B cell (primary cell): ENCODE measurements around the gene ANKRD28. TPM values are rescaled to one million over a fixed set of nuclear protein-coding genes. Genes with fewer than 3 reads are reported as not detected.

Source experiments
- ATAC-seq: fragments of 200-7000 bp; cut with Tn5 transposase; one replicate; pipeline ENCODE4 v1.10.0; 2021; ENCODE audit warnings: low read depth, mild to moderate bottlenecking, moderate number of reproducible peaks, moderate library complexity
- CTCF ChIA-PET: fragments of 350-600 bp; sonication (Branson Sonifier 250); formaldehyde crosslinking; loops from one replicate; lab custom pipeline; 2021; ENCODE audit warnings: antibody characterized with exemption, inconsistent platforms; lab: Charles Lee
- POLR2A ChIA-PET: fragments of 350-600 bp; sonication (Branson Sonifier 250); formaldehyde crosslinking; loops from one replicate; lab custom pipeline; 2021; ENCODE audit warnings: antibody characterized with exemption; lab: Charles Lee
- DNase-seq: peaks from one replicate; pipeline ENCODE4 v3.0.0; 2013
- H2AFZ ChIP-seq: 2 replicates; pipeline ENCODE4 v1.6.1; 2012; ENCODE audit warnings: mild to moderate bottlenecking, low read depth, low read length; ENCODE audit not compliant: insufficient read depth, poor library complexity, severe bottlenecking
- H3K27ac ChIP-seq, 2 donors: 1 replicate in 1 of 2; 2 replicates in 1 of 2; pipeline ENCODE4 v1.5.1; 2012 to 2013; ENCODE audit warnings: low read length in 2 of 2, mild to moderate bottlenecking in 2 of 2, moderate library complexity in 1 of 2
- H3K27me3 ChIP-seq, 4 experiments: fragments of 200-600 bp in 1 of 4; sonication (generic) in 1 of 4; replicated peaks in 1 of 4; 1 replicate in 2 of 4; 2 replicates in 2 of 4; pipeline versions ENCODE4 v1.6.1 to v1.7.0; 2013 to 2016; ENCODE audit warnings: low read length in 3 of 4, mild to moderate bottlenecking in 2 of 4, mixed read lengths in 1 of 4, moderate library complexity in 1 of 4; ENCODE audit not compliant: insufficient read depth in 4 of 4, control insufficient read depth in 3 of 4; ENCODE audit errors: control extremely low read depth in 1 of 4
- H3K36me3 ChIP-seq, 2 experiments: replicated peaks in 1 of 2; 1 replicate in 1 of 2; 2 replicates in 1 of 2; pipeline versions ENCODE4 v1.6.1 to v1.7.1; 2013; ENCODE audit warnings: low read length in 1 of 2; ENCODE audit not compliant: insufficient read depth in 2 of 2, control insufficient read depth in 1 of 2; ENCODE audit errors: control extremely low read depth in 1 of 2, extremely low read depth in 1 of 2
- H3K4me1 ChIP-seq, 2 donors: fragments of 200-600 bp in 1 of 2; sonication (generic) in 1 of 2; 1 replicate in 1 of 2; 2 replicates in 1 of 2; pipeline versions ENCODE4 v1.5.1 to v1.6.1; 2013 to 2017; ENCODE audit warnings: low read length in 2 of 2; ENCODE audit not compliant: control insufficient read depth in 2 of 2, insufficient read depth in 2 of 2
- H3K4me2 ChIP-seq: replicated peaks from 2 replicates; pipeline ENCODE3; 2012; ENCODE audit warnings: mild to moderate bottlenecking, low read depth, low read length; ENCODE audit not compliant: poor library complexity, severe bottlenecking
- H3K4me3 ChIP-seq, 5 experiments: fragments of 200-600 bp in 1 of 5; sonication (generic) in 1 of 5; 1 replicate in 3 of 5; 2 replicates in 2 of 5; pipeline versions ENCODE4 v1.5.1 to v1.7.0; 2011 to 2016; ENCODE audit warnings: low read length in 4 of 5, mild to moderate bottlenecking in 4 of 5, low read depth in 2 of 5, control low read depth in 1 of 5, moderate library complexity in 1 of 5; ENCODE audit not compliant: insufficient read depth in 1 of 5; ENCODE audit errors: control extremely low read depth in 1 of 5, extremely low read depth in 1 of 5
- H3K79me2 ChIP-seq: fragments of 200-600 bp; sonication (generic); one replicate; pipeline ENCODE4 v1.6.0; 2016; ENCODE audit warnings: low read length; ENCODE audit not compliant: control insufficient read depth, insufficient read depth
- H3K9ac ChIP-seq: fragments of 200-600 bp; sonication (generic); 2 replicates; pipeline ENCODE4 v1.6.1; 2017; ENCODE audit warnings: mild to moderate bottlenecking, low read length, moderate library complexity
- H3K9me3 ChIP-seq, 3 donors: one replicate each; pipeline versions ENCODE4 v1.6.1 to v1.7.1; 2013; ENCODE audit warnings: low read length in 2 of 3; ENCODE audit not compliant: control insufficient read depth in 2 of 3, insufficient read depth in 1 of 3; ENCODE audit errors: control extremely low read depth in 1 of 3
- H4K20me1 ChIP-seq: 2 replicates; pipeline ENCODE4 v1.6.0; 2012; ENCODE audit warnings: mild to moderate bottlenecking, low read length; ENCODE audit not compliant: insufficient read depth, control insufficient read depth, poor library complexity, severe bottlenecking
- H3K27ac Mint-ChIP-seq: one replicate; pipeline ENCODE4 v1.8.0; 2021; ENCODE audit warnings: mixed read lengths
- H3K27me3 Mint-ChIP-seq: one replicate; pipeline ENCODE4 v1.8.0; 2021; ENCODE audit warnings: mixed read lengths
- H3K4me1 Mint-ChIP-seq: one replicate; pipeline ENCODE4 v1.8.0; 2021; ENCODE audit warnings: mixed read lengths
- H3K4me3 Mint-ChIP-seq: one replicate; pipeline ENCODE4 v1.8.0; 2021; ENCODE audit warnings: mixed read lengths
- H3K9me3 Mint-ChIP-seq: one replicate; pipeline ENCODE4 v1.8.0; 2022; ENCODE audit warnings: mixed read lengths; ENCODE audit not compliant: insufficient read depth
- EZH2 ChIP-seq: IDR thresholded peaks from 2 replicates; pipeline ENCODE4 v1.6.1; 2012; ENCODE audit warnings: borderline replicate concordance, low read depth, mild to moderate bottlenecking, moderate library complexity, low read length; ENCODE audit not compliant: insufficient read depth, poor library complexity, severe bottlenecking
- WGBS: methylation state at CpG from one replicate; pipeline ENCODE4 v1.1.5; 2013; ENCODE audit warnings: missing lambda C conversion rate; ENCODE audit not compliant: insufficient coverage; 5-methylcytosine and 5-hydroxymethylcytosine counted together
- intact Hi-C: fragments of 100-400 bp; cut with micrococcal nuclease; formaldehyde crosslinking; loops from one replicate; pipeline ENCODE4 v1.10.0; 2022
- polyA plus RNA-seq: library from polyadenylated mRNA; depleted of rRNA; stranded (reverse); fragments of >200 nt; gene quantifications from 2 replicates; pipeline ENCODE4 v1.2.3, GENCODE V29; 2012
- total RNA-seq, 2 donors: library from RNA; stranded (reverse); fragments of 120-200 nt in 1 of 2; gene quantifications; 1 replicate in 1 of 2; 2 replicates in 1 of 2; pipeline versions ENCODE4 v1.2.3 to v1.2.4, GENCODE V29; 2013 to 2022
- TF ChIP-seq, protein P1 (sequence below): fragments of 200-600 bp; IDR thresholded peaks from one replicate; pipeline ENCODE4 v1.8.0; 2022; ENCODE audit warnings: antibody characterized with exemption, mild to moderate bottlenecking

ANKRD28 gene
- total and polyA plus RNA-seq, 2 donors (not counting 1 experiment from before 2014, with no cell fraction given): 20.7 to 37.4 TPM

DNA sequence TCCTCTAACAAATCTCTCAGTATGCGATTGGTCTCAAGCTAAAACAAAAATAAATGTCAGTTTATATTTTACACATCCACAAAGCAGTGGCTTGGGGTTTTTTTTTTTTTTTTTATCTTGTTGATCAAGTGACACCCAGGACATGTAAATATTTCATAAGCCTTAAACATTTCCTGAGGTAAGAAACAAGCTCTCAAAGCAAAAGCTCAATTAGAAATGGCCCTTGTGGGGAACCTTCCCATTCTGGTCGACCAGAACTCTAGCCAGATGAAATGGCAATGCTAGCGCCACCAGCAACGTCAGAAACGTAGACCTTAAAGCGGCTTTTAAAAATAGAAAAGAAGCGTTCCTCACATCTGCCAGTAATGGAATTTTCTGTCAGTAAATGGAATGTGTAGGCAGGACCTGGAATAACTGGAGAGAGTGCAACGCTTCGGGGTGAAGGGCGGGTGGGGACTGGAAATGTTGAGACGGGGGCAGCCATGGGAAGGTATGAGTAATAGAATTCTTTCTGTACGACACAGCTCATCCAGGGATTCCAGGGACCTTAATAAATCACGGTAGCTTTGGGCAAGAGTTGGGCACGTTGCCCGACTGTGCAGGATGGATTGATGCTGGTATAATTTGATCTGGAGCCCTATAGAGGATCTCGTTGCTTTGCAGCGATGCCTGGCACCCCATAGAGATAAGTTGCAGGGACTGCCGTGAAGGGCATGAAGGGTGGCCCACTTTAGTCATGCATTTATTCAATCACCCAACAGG lies 151.9 kb downstream of the ANKRD28 start:
- H3K27me3 ChIP-seq: no peaks in the 10 kb centered on the region
- intact Hi-C loops: no loop called here
- H3K4me1 Mint-ChIP-seq: peaks cover 42% of the 10 kb centered on the region
- no peak overlapping the region for H3K27ac Mint-ChIP-seq
- no peaks in the 10 kb centered on the region for H3K36me3 ChIP-seq
- no peak overlapping the region for H3K4me3 ChIP-seq
- H3K27ac ChIP-seq: no peak overlapping the region
- no peak overlapping the region for H3K4me3 Mint-ChIP-seq
- peaks cover 36 to 40% of the 10 kb centered on the region in 2 donors for H3K4me1 ChIP-seq
- H3K9ac ChIP-seq: no peak overlapping the region
- CTCF ChIA-PET: interaction anchor here (0.7 kb wide), 1 partner anchor 239 kb away, joined by 3 read pairs; no protein-coding TSS in a partner anchor
- DNase-seq: no peak
- H2AFZ ChIP-seq: no peak overlapping the region
- TF ChIP-seq EZH2: no peak
- TF ChIP-seq, protein P1, sequence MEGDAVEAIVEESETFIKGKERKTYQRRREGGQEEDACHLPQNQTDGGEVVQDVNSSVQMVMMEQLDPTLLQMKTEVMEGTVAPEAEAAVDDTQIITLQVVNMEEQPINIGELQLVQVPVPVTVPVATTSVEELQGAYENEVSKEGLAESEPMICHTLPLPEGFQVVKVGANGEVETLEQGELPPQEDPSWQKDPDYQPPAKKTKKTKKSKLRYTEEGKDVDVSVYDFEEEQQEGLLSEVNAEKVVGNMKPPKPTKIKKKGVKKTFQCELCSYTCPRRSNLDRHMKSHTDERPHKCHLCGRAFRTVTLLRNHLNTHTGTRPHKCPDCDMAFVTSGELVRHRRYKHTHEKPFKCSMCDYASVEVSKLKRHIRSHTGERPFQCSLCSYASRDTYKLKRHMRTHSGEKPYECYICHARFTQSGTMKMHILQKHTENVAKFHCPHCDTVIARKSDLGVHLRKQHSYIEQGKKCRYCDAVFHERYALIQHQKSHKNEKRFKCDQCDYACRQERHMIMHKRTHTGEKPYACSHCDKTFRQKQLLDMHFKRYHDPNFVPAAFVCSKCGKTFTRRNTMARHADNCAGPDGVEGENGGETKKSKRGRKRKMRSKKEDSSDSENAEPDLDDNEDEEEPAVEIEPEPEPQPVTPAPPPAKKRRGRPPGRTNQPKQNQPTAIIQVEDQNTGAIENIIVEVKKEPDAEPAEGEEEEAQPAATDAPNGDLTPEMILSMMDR: no peak
- POLR2A ChIA-PET: no interaction called here
- H3K27me3 Mint-ChIP-seq: no peaks in the 10 kb centered on the region
- H3K9me3 ChIP-seq: no peaks in the 10 kb centered on the region
- no peaks in the 10 kb centered on the region for H3K9me3 Mint-ChIP-seq
- no peak for ATAC-seq
- H3K79me2 ChIP-seq: no peaks in the 10 kb centered on the region
- H4K20me1 ChIP-seq: no peaks in the 10 kb centered on the region
- 97% methylated on average over 13 of the region's 18 CpGs for WGBS
- no peak overlapping the region for H3K4me2 ChIP-seq

DNA sequence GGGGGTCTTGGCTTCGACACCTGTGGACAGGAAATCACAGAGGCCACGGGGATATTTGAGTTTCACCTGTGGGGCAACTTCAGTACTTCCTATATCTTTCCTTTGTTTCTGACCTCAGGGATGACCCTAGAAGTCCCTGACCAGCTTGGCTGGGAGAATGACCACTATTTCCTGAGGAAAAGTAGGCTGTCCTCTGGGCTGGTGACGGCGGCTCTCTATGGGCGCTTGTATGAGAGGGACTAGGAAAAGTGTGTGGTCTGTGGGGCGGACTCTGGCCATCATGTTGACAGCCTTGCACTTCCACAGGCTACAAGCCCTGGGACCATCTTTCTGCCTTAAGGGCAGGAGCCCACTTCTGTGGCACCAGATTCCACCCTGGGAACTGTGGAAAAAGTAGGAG lies 152.5 kb downstream of the ANKRD28 start:
- H3K27me3 Mint-ChIP-seq: no peaks in the 10 kb centered on the region

More for the DNA sequence above, 152.5 kb downstream of the ANKRD28 start:
- Histone ChIP-seq H3K36me3 (no peaks in the 10 kb centered on the region), H3K79me2 (no peaks in the 10 kb centered on the region), H2AFZ (no peak overlapping the region), H3K4me3 (no peak overlapping the region), H3K9ac (no peak overlapping the region), H3K27me3 (no peaks in the 10 kb centered on the region), H3K4me2 (no peak overlapping the region), H3K27ac (no peak overlapping the region), H4K20me1 (no peaks in the 10 kb centered on the region), H3K9me3 (no peaks in the 10 kb centered on the region), H3K4me1 (peaks cover 36% of the 10 kb centered on the region in 2 donors)
- POLR2A ChIA-PET: no interaction called here
- no CpG with 5 or more reads among the region's 6 CpGs for WGBS
- CTCF ChIA-PET: no interaction called here
- H3K27ac Mint-ChIP-seq: no peak overlapping the region
- H3K4me3 Mint-ChIP-seq: no peak overlapping the region
- H3K4me1 Mint-ChIP-seq: peaks cover 38% of the 10 kb centered on the region
- no peaks in the 10 kb centered on the region for H3K9me3 Mint-ChIP-seq
- ATAC-seq: no peak
- TF ChIP-seq EZH2: no peak
- TF ChIP-seq, protein P1: no peak
- no peak for DNase-seq
- intact Hi-C loops: no loop called here
